ENCODE measurements around the gene SRGAP1. TPM values are rescaled to one million over a fixed set of nuclear protein-coding genes. Genes with fewer than 3 reads are reported as not detected.

Gene SRGAP1
- total RNA-seq, 1 donor from 2014 or later, result 49.3 TPM

DNA sequence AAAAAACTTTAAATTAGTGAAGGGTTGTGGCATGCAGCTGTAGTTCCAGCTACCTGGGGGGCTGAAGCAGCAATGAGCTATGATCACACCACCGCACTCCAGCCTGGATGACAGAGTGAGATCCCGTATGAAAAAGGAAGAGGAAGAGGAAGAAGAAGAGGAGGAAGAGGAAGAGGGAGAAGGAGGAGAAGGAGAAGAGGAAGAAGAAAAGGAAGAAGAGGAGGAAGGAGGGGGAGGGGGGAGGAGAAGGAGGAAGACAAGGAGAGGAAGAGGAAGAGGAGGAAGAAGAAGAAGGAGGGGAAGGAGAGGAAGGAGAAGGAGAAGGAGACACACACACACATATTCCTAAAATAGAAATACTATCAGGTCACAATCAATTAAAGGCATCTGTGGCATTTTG is 32.7 kb upstream of the SRGAP1 start:
- H3K27ac Mint-ChIP-seq (ENCODE audit: unreplicated experiment), result no peak overlapping the region
- no peak for DNase-seq (ENCODE audit: low spot score)
- H3K36me3 Mint-ChIP-seq (ENCODE audit: low read depth, unreplicated experiment), result peaks cover 4% of the 10 kb centered on the region
- no peak overlapping the region for H3K4me3 Mint-ChIP-seq (ENCODE audit: unreplicated experiment)
- TF ChIP-seq, protein P1, sequence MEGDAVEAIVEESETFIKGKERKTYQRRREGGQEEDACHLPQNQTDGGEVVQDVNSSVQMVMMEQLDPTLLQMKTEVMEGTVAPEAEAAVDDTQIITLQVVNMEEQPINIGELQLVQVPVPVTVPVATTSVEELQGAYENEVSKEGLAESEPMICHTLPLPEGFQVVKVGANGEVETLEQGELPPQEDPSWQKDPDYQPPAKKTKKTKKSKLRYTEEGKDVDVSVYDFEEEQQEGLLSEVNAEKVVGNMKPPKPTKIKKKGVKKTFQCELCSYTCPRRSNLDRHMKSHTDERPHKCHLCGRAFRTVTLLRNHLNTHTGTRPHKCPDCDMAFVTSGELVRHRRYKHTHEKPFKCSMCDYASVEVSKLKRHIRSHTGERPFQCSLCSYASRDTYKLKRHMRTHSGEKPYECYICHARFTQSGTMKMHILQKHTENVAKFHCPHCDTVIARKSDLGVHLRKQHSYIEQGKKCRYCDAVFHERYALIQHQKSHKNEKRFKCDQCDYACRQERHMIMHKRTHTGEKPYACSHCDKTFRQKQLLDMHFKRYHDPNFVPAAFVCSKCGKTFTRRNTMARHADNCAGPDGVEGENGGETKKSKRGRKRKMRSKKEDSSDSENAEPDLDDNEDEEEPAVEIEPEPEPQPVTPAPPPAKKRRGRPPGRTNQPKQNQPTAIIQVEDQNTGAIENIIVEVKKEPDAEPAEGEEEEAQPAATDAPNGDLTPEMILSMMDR (IDR thresholded peaks at IDR 0.05; ENCODE audit: unreplicated experiment), result no peak
- peaks cover 2% of the 10 kb centered on the region for H3K27me3 Mint-ChIP-seq (ENCODE audit: unreplicated experiment)
- H3K4me1 Mint-ChIP-seq (ENCODE audit: unreplicated experiment), result peaks cover 11% of the 10 kb centered on the region
- H3K9me3 Mint-ChIP-seq (ENCODE audit: unreplicated experiment), result no peaks in the 10 kb centered on the region

DNA sequence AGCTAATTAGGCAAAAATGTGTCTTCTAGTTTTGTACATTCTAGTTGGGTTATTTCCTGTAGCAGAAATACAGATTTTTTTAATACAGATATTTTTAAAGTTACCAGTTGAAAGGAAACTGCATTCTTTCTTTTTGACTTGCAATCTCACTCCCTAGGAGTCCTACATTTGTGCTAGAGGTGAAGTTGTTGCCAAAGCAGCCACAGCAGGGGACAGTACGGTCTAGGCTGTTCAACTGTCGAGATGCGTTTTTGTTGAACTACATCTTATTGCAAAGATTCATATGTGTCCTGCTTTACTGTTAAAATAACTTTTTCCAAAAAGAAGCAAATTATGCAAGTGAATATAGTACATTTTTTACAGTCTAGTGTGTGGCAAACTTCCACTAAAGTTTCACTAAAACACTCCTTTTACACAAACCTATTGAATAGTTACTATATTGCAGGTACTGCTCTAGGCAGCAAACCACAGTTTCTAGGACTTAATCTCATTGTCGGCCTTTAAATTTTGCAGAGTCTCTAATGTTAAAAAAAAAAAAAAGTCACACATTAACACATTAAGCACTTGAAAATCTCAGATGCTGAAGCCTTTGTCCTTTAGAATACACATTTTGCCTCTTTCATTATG is 30.2 kb upstream of the SRGAP1 start:
- no peaks in the 10 kb centered on the region for H3K9me3 Mint-ChIP-seq (ENCODE audit: unreplicated experiment)
- peaks cover 11% of the 10 kb centered on the region for H3K4me1 Mint-ChIP-seq (ENCODE audit: unreplicated experiment)
- DNase-seq (ENCODE audit: low spot score), result no peak
- no peak overlapping the region for H3K27ac Mint-ChIP-seq (ENCODE audit: unreplicated experiment)
- peaks cover 4% of the 10 kb centered on the region for H3K36me3 Mint-ChIP-seq (ENCODE audit: low read depth, unreplicated experiment)
- peaks cover 2% of the 10 kb centered on the region for H3K27me3 Mint-ChIP-seq (ENCODE audit: unreplicated experiment)
- H3K4me3 Mint-ChIP-seq (ENCODE audit: unreplicated experiment), result no peak overlapping the region
- TF ChIP-seq, protein P1 (IDR thresholded peaks at IDR 0.05; ENCODE audit: unreplicated experiment), result no peak

GRCh38 chr12:63815482-63815852 is 29.0 kb upstream of the SRGAP1 start:
- no peaks in the 10 kb centered on the region for H3K9me3 Mint-ChIP-seq (ENCODE audit: unreplicated experiment)
- peaks cover 2% of the 10 kb centered on the region for H3K27me3 Mint-ChIP-seq (ENCODE audit: unreplicated experiment)
- no peak overlapping the region for H3K4me3 Mint-ChIP-seq (ENCODE audit: unreplicated experiment)
- TF ChIP-seq, protein P1 (IDR thresholded peaks at IDR 0.05; ENCODE audit: unreplicated experiment), result no peak
- no peak for DNase-seq (ENCODE audit: low spot score)
- H3K27ac Mint-ChIP-seq (ENCODE audit: unreplicated experiment), result no peak overlapping the region
- H3K4me1 Mint-ChIP-seq (ENCODE audit: unreplicated experiment), result peaks cover 8% of the 10 kb centered on the region
- peaks cover 4% of the 10 kb centered on the region for H3K36me3 Mint-ChIP-seq (ENCODE audit: low read depth, unreplicated experiment)

GRCh38 chr12:63816031-63816430 is 28.5 kb upstream of the SRGAP1 start:
- TF ChIP-seq, protein P1 (IDR thresholded peaks at IDR 0.05; ENCODE audit: unreplicated experiment), result no peak
- Mint-ChIP-seq H3K4me3 (ENCODE audit: unreplicated experiment) (no peak overlapping the region), H3K27me3 (ENCODE audit: unreplicated experiment) (peaks cover 2% of the 10 kb centered on the region), H3K36me3 (ENCODE audit: low read depth, unreplicated experiment) (peaks cover 4% of the 10 kb centered on the region), H3K9me3 (ENCODE audit: unreplicated experiment) (no peaks in the 10 kb centered on the region), H3K4me1 (ENCODE audit: unreplicated experiment) (peaks cover 6% of the 10 kb centered on the region), H3K27ac (ENCODE audit: unreplicated experiment) (no peak overlapping the region)
- DNase-seq (ENCODE audit: low spot score), result no peak

- Mint-ChIP-seq H3K27me3 (ENCODE audit: unreplicated experiment) (no peaks in the 10 kb centered on the region), H3K4me1 (ENCODE audit: unreplicated experiment) (no peaks in the 10 kb centered on the region), H3K36me3 (ENCODE audit: low read depth, unreplicated experiment) (no peaks in the 10 kb centered on the region), H3K9me3 (ENCODE audit: unreplicated experiment) (no peaks in the 10 kb centered on the region), H3K27ac (ENCODE audit: unreplicated experiment) (no peak overlapping the region), H3K4me3 (ENCODE audit: unreplicated experiment) (no peak overlapping the region)
- TF ChIP-seq, protein P1 (IDR thresholded peaks at IDR 0.05; ENCODE audit: unreplicated experiment), result no peak
- DNase-seq (ENCODE audit: low spot score), result no peak
Measured at GRCh38 chr12:63820427-63820826, 24.1 kb upstream of the SRGAP1 start.

Data from endothelial cell (in vitro differentiated cells).